GM23338 (cell line): ENCODE data around the gene ELOB. TPM values are rescaled to one million over a fixed set of nuclear protein-coding genes. Genes with fewer than 3 reads are reported as not detected.
A peak's percentile ranks its signal among the peaks of the same experiment; 100 is the strongest.

Experiments used
- ATAC-seq: fragments of 200-7000 bp; cut with Tn5 transposase; 3 replicates; pipeline ENCODE4 v1.9.1; 2020
- DNase-seq: peaks from one replicate; pipeline ENCODE4 v3.0.0-alpha.2; 2015; ENCODE audit warnings: low spot score
- H2AFZ ChIP-seq: fragments of 200-600 bp; sonication (generic); 2 replicates; pipeline ENCODE4 v1.8.0; 2016; ENCODE audit warnings: antibody characterized with exemption, mild to moderate bottlenecking, moderate library complexity
- H3F3A ChIP-seq: fragments of 200-600 bp; sonication (generic); replicated peaks from 2 replicates; pipeline ENCODE4 v1.8.0; 2017; ENCODE audit warnings: antibody characterized with exemption, mixed run types, low read depth
- H3K27ac ChIP-seq: fragments of 200-600 bp; sonication (generic); 2 replicates; pipeline ENCODE4 v1.6.1; 2016; ENCODE audit warnings: low read depth
- H3K27me3 ChIP-seq: fragments of 200-600 bp; sonication (generic); 2 replicates; pipeline ENCODE4 v1.8.0; 2016; ENCODE audit warnings: mild to moderate bottlenecking, mixed run types, moderate library complexity; ENCODE audit not compliant: insufficient read depth
- H3K36me3 ChIP-seq: fragments of 200-600 bp; sonication (generic); 2 replicates; pipeline ENCODE4 v1.8.0; 2016; ENCODE audit warnings: mild to moderate bottlenecking; ENCODE audit not compliant: insufficient read depth
- H3K4me1 ChIP-seq: fragments of 200-600 bp; sonication (generic); 2 replicates; pipeline ENCODE4 v1.8.0; 2016; ENCODE audit warnings: mild to moderate bottlenecking, moderate library complexity; ENCODE audit not compliant: insufficient read depth
- H3K4me2 ChIP-seq: fragments of 200-600 bp; sonication (generic); 2 replicates; pipeline ENCODE4 v1.7.1; 2017; ENCODE audit warnings: mixed run types
- H3K4me3 ChIP-seq: fragments of 200-600 bp; sonication (generic); 2 replicates; pipeline ENCODE4 v1.6.1; 2016; ENCODE audit warnings: mixed run types
- H3K79me2 ChIP-seq: fragments of 200-600 bp; sonication (generic); replicated peaks from 2 replicates; pipeline ENCODE4 v1.8.0; 2017; ENCODE audit warnings: mild to moderate bottlenecking; ENCODE audit not compliant: insufficient read depth
- H3K9me2 ChIP-seq: fragments of 200-600 bp; sonication (generic); 2 replicates; pipeline ENCODE4 v1.8.0; 2017; ENCODE audit not compliant: insufficient read depth
- H4K20me1 ChIP-seq: fragments of 200-600 bp; sonication (generic); replicated peaks from 2 replicates; pipeline ENCODE4 v1.8.0; 2017; ENCODE audit warnings: mild to moderate bottlenecking; ENCODE audit not compliant: insufficient read depth
- H3K27ac Mint-ChIP-seq: 2 replicates; pipeline ENCODE4 v1.8.0; 2020; ENCODE audit warnings: inconsistent platforms, mild to moderate bottlenecking, moderate library complexity, mixed read lengths
- H3K27me3 Mint-ChIP-seq: 3 replicates; pipeline ENCODE4 v1.8.0; 2022; ENCODE audit warnings: low read depth, mild to moderate bottlenecking, moderate library complexity, mixed read lengths, inconsistent platforms; ENCODE audit not compliant: insufficient read depth, poor library complexity
- H3K36me3 Mint-ChIP-seq: 3 replicates; pipeline ENCODE4 v1.8.0; 2021; ENCODE audit warnings: low read depth, mild to moderate bottlenecking, inconsistent platforms, moderate library complexity, mixed read lengths
- H3K4me1 Mint-ChIP-seq: 3 replicates; pipeline ENCODE4 v1.8.0; 2020; ENCODE audit warnings: mild to moderate bottlenecking, inconsistent platforms, mixed read lengths
- H3K4me3 Mint-ChIP-seq: 3 replicates; pipeline ENCODE4 v1.8.0; 2021; ENCODE audit warnings: moderate library complexity, mild to moderate bottlenecking, inconsistent platforms, mixed read lengths
- H3K9me3 Mint-ChIP-seq: 3 replicates; pipeline ENCODE4 v1.8.0; 2020; ENCODE audit warnings: moderate library complexity, mild to moderate bottlenecking, inconsistent platforms, mixed read lengths
- CREB1 ChIP-seq: fragments of 250-450 bp; sonication (Bioruptor Pico); IDR thresholded peaks from 2 replicates; pipeline ENCODE4 v1.5.0; 2020; ENCODE audit warnings: low read depth, mild to moderate bottlenecking, moderate library complexity
- EZH2 ChIP-seq: fragments of 200-600 bp; sonication (generic); IDR thresholded peaks from one replicate; pipeline ENCODE4 v1.8.0; 2017; ENCODE audit warnings: antibody characterized with exemption, mild to moderate bottlenecking, low read depth; ENCODE audit not compliant: unreplicated experiment
- EZH2phosphoT487 ChIP-seq: fragments of 200-600 bp; sonication (generic); IDR thresholded peaks from one replicate; pipeline ENCODE4 v1.8.1; 2018; ENCODE audit warnings: antibody characterized with exemption; ENCODE audit not compliant: unreplicated experiment
- JUNB ChIP-seq: IDR thresholded peaks from one replicate; pipeline ENCODE4 v1.6.1; 2016; ENCODE audit warnings: antibody characterized with exemption; ENCODE audit not compliant: unreplicated experiment
- NANOG ChIP-seq: IDR thresholded peaks from 2 replicates; pipeline ENCODE4 v1.6.1; 2016; ENCODE audit warnings: antibody characterized with exemption, borderline replicate concordance
- POLR2AphosphoS5 ChIP-seq: IDR thresholded peaks from 2 replicates; pipeline ENCODE4 v1.6.1; 2016; ENCODE audit warnings: antibody characterized with exemption, low read depth
- STAT1 ChIP-seq: IDR thresholded peaks from one replicate; pipeline ENCODE4 v1.6.1; 2016; ENCODE audit warnings: antibody characterized with exemption; ENCODE audit not compliant: unreplicated experiment
- ZNF114 ChIP-seq: fragments of 250-450 bp; sonication (Bioruptor Pico); IDR thresholded peaks from 2 replicates; pipeline ENCODE4 v1.5.0; 2020; ENCODE audit warnings: mild to moderate bottlenecking, moderate library complexity
- ZNF331 ChIP-seq: fragments of 250-450 bp; sonication (Bioruptor Pico); IDR thresholded peaks from 2 replicates; pipeline ENCODE4 v1.5.0; 2020; ENCODE audit warnings: low read depth, mild to moderate bottlenecking, moderate library complexity
- polyA plus RNA-seq: library from polyadenylated mRNA; unstranded; fragments of >200 nt; fragmentation: Nextera tagmentation; extraction: Ambion mirVana; gene quantifications from 2 replicates; pipeline ENCODE4 v1.2.1, GENCODE V29; 2016
- total RNA-seq: library from RNA; depleted of rRNA; stranded (reverse); fragments of >200 nt; shearing (Covaris generic); gene quantifications from 2 replicates; pipeline ENCODE4 v1.2.3, GENCODE V29; 2014
- TF ChIP-seq, protein P1 (sequence below), 2 experiments: fragments of 200-600 bp in 1 of 2; sonication (generic) in 1 of 2; conservative IDR thresholded peaks; 2 replicates each; pipeline versions ENCODE4 v1.5.1 to v1.6.1; 2016 to 2017; ENCODE audit warnings: antibody characterized with exemption in 2 of 2, low read depth in 2 of 2, mild to moderate bottlenecking in 2 of 2, moderate library complexity in 1 of 2
- TF ChIP-seq, protein P2 (sequence below): IDR thresholded peaks from one replicate; pipeline ENCODE4 v1.6.1; 2018; ENCODE audit warnings: antibody characterized with exemption; ENCODE audit not compliant: unreplicated experiment

Gene ELOB
- total and polyA plus RNA-seq, 2 experiments from 2014 or later: 278 to 756 TPM

DNA sequence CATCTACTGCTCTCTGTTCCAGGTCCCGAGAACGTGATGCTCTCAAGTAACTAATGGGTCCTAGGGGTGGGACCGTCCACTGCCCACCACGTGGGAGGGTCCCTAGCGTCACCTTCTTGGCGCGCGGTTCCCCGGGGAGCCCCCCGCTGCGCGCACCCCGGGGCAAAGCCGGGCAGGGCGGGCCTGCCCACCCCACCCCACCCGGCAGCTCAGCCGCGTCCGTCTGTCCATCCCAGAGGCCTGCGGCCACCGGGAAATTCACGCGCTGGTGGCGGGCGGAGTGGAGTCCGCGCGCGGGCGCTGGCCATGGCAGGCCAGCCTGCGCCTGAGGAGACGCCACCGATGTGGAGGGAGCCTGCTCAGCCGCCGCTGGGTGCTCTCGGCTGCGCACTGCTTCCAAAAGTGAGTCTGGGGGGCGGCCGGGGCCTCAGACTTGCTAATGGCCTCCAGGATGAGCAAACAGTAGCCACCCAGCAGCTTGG, 21.7 kb upstream of the ELOB start:
- Histone ChIP-seq H4K20me1 (no peaks in the 10 kb centered on the region), H3K27ac (no peak overlapping the region), H3K27me3 (no peaks in the 10 kb centered on the region), H3F3A (no peaks in the 10 kb centered on the region), H3K4me1 (no peaks in the 10 kb centered on the region), H2AFZ (peak overlapping the region; percentile 56; the same call in 1 of the 2 replicates), H3K4me3 (no peak overlapping the region), H3K9me2 (no peaks in the 10 kb centered on the region), H3K36me3 (no peaks in the 10 kb centered on the region), H3K4me2 (no peak overlapping the region), H3K79me2 (no peaks in the 10 kb centered on the region)
- H3K4me3 Mint-ChIP-seq: no peak overlapping the region
- TF ChIP-seq, protein P1, sequence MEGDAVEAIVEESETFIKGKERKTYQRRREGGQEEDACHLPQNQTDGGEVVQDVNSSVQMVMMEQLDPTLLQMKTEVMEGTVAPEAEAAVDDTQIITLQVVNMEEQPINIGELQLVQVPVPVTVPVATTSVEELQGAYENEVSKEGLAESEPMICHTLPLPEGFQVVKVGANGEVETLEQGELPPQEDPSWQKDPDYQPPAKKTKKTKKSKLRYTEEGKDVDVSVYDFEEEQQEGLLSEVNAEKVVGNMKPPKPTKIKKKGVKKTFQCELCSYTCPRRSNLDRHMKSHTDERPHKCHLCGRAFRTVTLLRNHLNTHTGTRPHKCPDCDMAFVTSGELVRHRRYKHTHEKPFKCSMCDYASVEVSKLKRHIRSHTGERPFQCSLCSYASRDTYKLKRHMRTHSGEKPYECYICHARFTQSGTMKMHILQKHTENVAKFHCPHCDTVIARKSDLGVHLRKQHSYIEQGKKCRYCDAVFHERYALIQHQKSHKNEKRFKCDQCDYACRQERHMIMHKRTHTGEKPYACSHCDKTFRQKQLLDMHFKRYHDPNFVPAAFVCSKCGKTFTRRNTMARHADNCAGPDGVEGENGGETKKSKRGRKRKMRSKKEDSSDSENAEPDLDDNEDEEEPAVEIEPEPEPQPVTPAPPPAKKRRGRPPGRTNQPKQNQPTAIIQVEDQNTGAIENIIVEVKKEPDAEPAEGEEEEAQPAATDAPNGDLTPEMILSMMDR (conservative IDR thresholded peaks at IDR 0.05; ENCODE audit: low read depth in 2 of 2): no peak
- TF ChIP-seq POLR2AphosphoS5: no peak
- no peak for TF ChIP-seq EZH2
- no peak for TF ChIP-seq ZNF114 (CRISPR knock-in tag)
- no peak for TF ChIP-seq ZNF331 (CRISPR knock-in tag)
- TF ChIP-seq JUNB: no peak
- no peak for TF ChIP-seq EZH2phosphoT487
- TF ChIP-seq, protein P2, sequence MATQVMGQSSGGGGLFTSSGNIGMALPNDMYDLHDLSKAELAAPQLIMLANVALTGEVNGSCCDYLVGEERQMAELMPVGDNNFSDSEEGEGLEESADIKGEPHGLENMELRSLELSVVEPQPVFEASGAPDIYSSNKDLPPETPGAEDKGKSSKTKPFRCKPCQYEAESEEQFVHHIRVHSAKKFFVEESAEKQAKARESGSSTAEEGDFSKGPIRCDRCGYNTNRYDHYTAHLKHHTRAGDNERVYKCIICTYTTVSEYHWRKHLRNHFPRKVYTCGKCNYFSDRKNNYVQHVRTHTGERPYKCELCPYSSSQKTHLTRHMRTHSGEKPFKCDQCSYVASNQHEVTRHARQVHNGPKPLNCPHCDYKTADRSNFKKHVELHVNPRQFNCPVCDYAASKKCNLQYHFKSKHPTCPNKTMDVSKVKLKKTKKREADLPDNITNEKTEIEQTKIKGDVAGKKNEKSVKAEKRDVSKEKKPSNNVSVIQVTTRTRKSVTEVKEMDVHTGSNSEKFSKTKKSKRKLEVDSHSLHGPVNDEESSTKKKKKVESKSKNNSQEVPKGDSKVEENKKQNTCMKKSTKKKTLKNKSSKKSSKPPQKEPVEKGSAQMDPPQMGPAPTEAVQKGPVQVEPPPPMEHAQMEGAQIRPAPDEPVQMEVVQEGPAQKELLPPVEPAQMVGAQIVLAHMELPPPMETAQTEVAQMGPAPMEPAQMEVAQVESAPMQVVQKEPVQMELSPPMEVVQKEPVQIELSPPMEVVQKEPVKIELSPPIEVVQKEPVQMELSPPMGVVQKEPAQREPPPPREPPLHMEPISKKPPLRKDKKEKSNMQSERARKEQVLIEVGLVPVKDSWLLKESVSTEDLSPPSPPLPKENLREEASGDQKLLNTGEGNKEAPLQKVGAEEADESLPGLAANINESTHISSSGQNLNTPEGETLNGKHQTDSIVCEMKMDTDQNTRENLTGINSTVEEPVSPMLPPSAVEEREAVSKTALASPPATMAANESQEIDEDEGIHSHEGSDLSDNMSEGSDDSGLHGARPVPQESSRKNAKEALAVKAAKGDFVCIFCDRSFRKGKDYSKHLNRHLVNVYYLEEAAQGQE: no peak
- TF ChIP-seq NANOG: no peak
- TF ChIP-seq CREB1 (CRISPR knock-in tag): no peak
- peaks cover 9% of the 10 kb centered on the region for H3K27me3 Mint-ChIP-seq
- no peaks in the 10 kb centered on the region for H3K36me3 Mint-ChIP-seq
- H3K9me3 Mint-ChIP-seq: peaks cover 8% of the 10 kb centered on the region; the same call in 2 of the 3 replicates
- H3K27ac Mint-ChIP-seq: no peak overlapping the region
- DNase-seq: no peak
- ATAC-seq: peak; percentile 23
- no peaks in the 10 kb centered on the region for H3K4me1 Mint-ChIP-seq

DNA sequence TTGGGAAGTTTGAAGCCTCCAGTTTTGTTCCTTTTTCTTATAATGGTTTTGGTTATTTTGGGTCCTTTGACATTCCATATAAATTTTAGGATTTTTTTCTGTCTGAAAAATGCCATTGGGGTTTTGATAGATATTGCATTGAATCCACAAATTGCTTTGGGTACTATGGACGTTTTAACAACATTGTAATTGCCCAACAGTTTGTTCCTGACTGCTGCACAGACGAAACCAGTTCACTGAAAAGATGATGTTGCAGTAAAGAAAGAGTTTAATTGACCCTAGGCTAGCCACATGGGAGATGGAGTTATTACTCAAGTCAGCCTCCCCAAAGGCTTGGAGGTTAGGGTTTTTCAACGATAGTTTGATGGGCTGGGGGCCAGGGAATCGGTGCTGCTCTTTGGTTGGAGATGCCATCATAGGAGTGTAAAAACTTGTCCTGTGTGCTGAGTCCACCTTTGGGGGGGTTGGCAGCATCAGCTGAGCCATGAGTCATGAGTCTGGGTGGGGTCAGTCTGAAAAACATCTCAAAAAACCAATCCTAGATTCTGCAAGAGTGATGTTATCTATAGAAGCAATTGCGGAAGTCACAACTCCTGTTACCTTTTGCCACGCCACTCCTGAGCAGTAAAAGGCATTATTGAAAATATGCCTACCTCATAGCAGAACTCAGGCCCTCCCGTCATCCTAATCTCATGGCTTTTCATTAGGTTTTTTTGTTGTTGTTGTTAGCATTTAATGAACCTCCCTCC, 18.5 kb upstream of the ELOB start:
- no peak for DNase-seq
- no peak overlapping the region for H3K4me3 Mint-ChIP-seq
- no peak overlapping the region for H3K4me2 ChIP-seq
- TF ChIP-seq STAT1 (no peak), ZNF114 (CRISPR knock-in tag) (no peak), JUNB (no peak)

More for the DNA sequence above, 18.5 kb upstream of the ELOB start:
- no peaks in the 10 kb centered on the region for H3K4me1 ChIP-seq
- H3K36me3 Mint-ChIP-seq: no peaks in the 10 kb centered on the region
- no peaks in the 10 kb centered on the region for H3K9me2 ChIP-seq
- no peak for ATAC-seq
- no peaks in the 10 kb centered on the region for H3K79me2 ChIP-seq
- no peak overlapping the region for H3K27ac Mint-ChIP-seq
- H3K27me3 ChIP-seq: no peaks in the 10 kb centered on the region
- no peak overlapping the region for H3K27ac ChIP-seq
- no peak overlapping the region for H2AFZ ChIP-seq
- no peaks in the 10 kb centered on the region for H3K9me3 Mint-ChIP-seq
- H3K36me3 ChIP-seq: no peaks in the 10 kb centered on the region
- no peak overlapping the region for H3K4me3 ChIP-seq
- H3K27me3 Mint-ChIP-seq: peaks cover 9% of the 10 kb centered on the region
- no peaks in the 10 kb centered on the region for H3F3A ChIP-seq
- H4K20me1 ChIP-seq: no peaks in the 10 kb centered on the region
- H3K4me1 Mint-ChIP-seq: no peaks in the 10 kb centered on the region
